Stimulated activated CD8-positive, alpha-beta memory T cell treated with anti-CD3 and anti-CD28 coated beads, Interleukin-15, amount 100 ng/mL, for 1 hour (primary cell): Measurements from ENCODE around the gene TRIP12.

Source experiments
- DNase-seq: peaks from one replicate; pipeline ENCODE4 v3.0.0-alpha.2; 2020; ENCODE audit warnings: low read depth

The TRIP12 gene

DNA sequence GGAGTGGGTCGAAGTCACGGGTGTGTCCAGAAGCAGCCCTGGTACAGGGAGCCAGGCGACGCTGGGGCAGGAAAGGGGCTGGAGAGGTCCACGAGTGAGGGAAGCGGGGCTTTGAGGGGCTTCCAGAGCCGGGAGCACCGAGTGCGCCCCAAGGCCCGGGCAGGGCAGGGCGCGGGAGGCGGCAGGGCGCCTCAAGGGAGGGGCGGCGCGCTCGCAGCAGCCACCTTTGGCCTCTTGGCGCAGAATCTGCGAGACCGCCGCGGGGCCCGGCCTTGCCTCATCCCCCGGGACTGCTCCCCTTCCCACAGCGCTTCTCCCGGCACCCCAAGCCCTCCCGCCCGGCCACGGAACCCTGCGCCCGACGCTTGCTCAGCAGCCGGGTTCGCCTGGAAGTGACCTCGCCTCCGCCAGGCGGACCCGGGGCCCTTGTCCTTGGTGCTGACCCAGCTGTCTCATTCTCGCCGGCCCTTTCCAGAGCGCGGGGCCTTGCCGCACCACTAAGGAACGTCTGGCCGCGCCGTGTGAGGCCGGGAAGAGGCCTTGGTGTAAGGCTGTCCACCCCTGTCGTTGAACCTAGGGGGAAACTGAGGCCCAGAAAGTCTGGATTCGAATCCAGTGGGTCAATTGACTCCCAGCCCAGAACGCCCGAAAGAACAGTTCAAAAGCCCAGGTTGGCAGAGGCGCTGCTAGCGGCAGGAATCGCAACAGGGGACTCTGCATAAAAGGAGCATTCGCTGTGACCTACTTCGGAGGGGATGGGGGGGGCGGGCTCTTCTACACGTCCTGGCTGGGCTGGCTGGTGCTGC lies 206.9 kb downstream of the TRIP12 start:
- no peak for DNase-seq

DNA sequence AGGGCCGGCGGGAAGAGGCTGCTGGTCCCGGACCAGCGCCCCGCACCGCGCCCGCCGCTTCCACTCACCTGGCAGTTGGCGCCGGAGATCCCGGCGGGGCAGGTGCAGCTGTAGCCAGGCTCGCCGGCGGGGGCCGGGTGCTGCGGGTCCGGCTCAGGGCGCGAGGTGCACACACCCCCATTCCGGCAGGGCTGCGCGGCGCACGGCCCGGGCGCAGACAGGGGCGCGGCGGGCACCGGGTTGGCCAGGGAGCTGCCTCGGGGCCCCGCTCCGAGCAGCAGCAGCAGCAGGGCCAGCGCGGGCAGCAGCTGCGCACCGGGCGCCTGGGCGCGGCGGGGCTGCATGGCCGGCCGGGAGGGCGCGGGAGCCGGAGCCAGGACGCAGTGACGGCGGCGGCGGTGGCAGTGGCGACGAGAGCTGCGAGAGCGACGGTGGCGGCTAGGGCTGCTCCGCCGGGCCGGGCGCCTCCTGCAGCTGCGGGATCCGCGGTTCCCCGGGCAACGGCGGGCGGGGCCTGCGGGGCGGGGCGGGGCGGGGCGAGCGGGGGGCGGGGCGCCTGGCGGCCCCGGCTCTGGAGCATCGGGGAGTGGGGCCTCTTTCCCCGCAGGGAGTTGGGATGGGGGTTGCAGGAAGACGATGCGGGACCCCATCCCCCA lies 207.6 kb downstream of the TRIP12 start, which contains the start of gene DNER:
DNER (minus strand) TSS at position 476 of the 656 bp plus-strand sequence; CDS start at position 344, 132 bp downstream.
- no peak for DNase-seq
